ENCODE results near the gene SAMD4A. TPM values are rescaled to one million over a fixed set of nuclear protein-coding genes. Genes with fewer than 3 reads are reported as not detected.

The SAMD4A gene
- total RNA-seq, 1 experiment from 2014 or later: 9.6 TPM

DNA sequence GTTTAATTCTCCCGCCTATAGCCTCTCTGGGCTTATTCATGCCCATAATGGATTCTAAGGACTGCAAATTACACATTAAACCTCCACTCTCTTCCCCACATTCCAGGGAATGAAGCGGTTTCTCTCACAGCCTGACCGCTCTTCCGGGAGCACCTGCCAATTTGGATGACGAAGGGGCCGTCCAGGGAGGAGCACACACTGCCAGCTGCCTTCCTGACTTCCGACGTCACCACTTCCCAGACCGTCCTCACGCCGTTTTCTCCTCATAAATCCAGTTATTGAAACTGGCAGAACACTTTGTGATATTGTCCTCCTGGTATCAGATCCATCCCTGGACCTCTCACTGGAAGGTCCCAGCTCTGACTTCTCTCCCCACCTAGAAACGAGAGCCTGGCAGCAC, 248.1 kb downstream of the SAMD4A start:
- DNase-seq: no peak

More for the DNA sequence above, 248.1 kb downstream of the SAMD4A start:
- Histone ChIP-seq H3K23me2 (ENCODE audit: insufficient read length, low read depth, low read length, poor library complexity, severe bottlenecking) (no peaks in the 10 kb centered on the region), H2BK5ac (ENCODE audit: insufficient read length, low read length) (no peak overlapping the region), H3K27me3 (ENCODE audit: insufficient read depth, low read length) (no peaks in the 10 kb centered on the region), H3K9me3 (ENCODE audit: control insufficient read depth, low read depth, low read length) (no peaks in the 10 kb centered on the region), H4K20me1 (ENCODE audit: control insufficient read depth, insufficient read depth, insufficient read length) (no peaks in the 10 kb centered on the region), H2BK20ac (ENCODE audit: low read depth, low read length, poor library complexity, severe bottlenecking) (no peak overlapping the region), H3K4ac (ENCODE audit: low read depth, low read length) (no peak overlapping the region), H2BK120ac (ENCODE audit: low read depth, low read length, poor library complexity, severe bottlenecking) (no peak overlapping the region), H3K9ac (ENCODE audit: extremely low read depth, insufficient read length, low read length) (no peak overlapping the region), H3T11ph (ENCODE audit: low read length) (no peak overlapping the region), H3K4me1 (ENCODE audit: insufficient read depth, low read length) (no peaks in the 10 kb centered on the region), H3K79me1 (ENCODE audit: insufficient read depth, low read depth, low read length, poor library complexity, severe bottlenecking) (no peaks in the 10 kb centered on the region), H4K8ac (replicated peaks; ENCODE audit: insufficient read length, low read depth, low read length) (no peak overlapping the region), H3K18ac (ENCODE audit: insufficient read length, low read depth, low read length) (no peak overlapping the region), H2AFZ (ENCODE audit: low read length) (no peak overlapping the region), H3K23ac (ENCODE audit: insufficient read length, low read depth, low read length) (no peak overlapping the region), H3K56ac (ENCODE audit: insufficient read length, low read depth, low read length) (no peak overlapping the region), H3K79me2 (ENCODE audit: insufficient read depth, low read length) (no peaks in the 10 kb centered on the region), H3K4me2 (ENCODE audit: insufficient read depth, insufficient read length, low read length) (no peak overlapping the region), H2BK15ac (ENCODE audit: low read depth, low read length) (no peak overlapping the region), H2BK12ac (ENCODE audit: insufficient read length, low read depth, low read length) (no peak overlapping the region), H4K91ac (ENCODE audit: insufficient read length, low read depth, low read length) (no peak overlapping the region), H2AK5ac (ENCODE audit: insufficient read length, low read length) (no peak overlapping the region), H4K5ac (ENCODE audit: insufficient read length, low read depth, low read length) (no peak overlapping the region), H3K27ac (ENCODE audit: insufficient read length, low read depth, low read length) (no peak overlapping the region), H3K14ac (ENCODE audit: insufficient read depth, low read length) (no peak overlapping the region)
- H3K36me3 Mint-ChIP-seq (ENCODE audit: insufficient read depth in 1 of 3, low read depth in 3 of 3): no peaks in the 10 kb centered on the region; a peak in 1 of 7 replicates
- peaks cover 11% of the 10 kb centered on the region for H3K27me3 Mint-ChIP-seq (ENCODE audit: low read depth)
- no peak overlapping the region; a peak in 1 of 7 replicates for H3K27ac Mint-ChIP-seq
- TF ChIP-seq, protein P1, sequence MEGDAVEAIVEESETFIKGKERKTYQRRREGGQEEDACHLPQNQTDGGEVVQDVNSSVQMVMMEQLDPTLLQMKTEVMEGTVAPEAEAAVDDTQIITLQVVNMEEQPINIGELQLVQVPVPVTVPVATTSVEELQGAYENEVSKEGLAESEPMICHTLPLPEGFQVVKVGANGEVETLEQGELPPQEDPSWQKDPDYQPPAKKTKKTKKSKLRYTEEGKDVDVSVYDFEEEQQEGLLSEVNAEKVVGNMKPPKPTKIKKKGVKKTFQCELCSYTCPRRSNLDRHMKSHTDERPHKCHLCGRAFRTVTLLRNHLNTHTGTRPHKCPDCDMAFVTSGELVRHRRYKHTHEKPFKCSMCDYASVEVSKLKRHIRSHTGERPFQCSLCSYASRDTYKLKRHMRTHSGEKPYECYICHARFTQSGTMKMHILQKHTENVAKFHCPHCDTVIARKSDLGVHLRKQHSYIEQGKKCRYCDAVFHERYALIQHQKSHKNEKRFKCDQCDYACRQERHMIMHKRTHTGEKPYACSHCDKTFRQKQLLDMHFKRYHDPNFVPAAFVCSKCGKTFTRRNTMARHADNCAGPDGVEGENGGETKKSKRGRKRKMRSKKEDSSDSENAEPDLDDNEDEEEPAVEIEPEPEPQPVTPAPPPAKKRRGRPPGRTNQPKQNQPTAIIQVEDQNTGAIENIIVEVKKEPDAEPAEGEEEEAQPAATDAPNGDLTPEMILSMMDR (conservative IDR thresholded peaks at IDR 0.05): no peak
- no CpG with 5 or more reads among the region's 12 CpGs for WGBS (ENCODE audit: extremely low coverage, insufficient read length, low lambda C conversion rate)
- peaks cover 3 to 4% of the 10 kb centered on the region in 2 experiments; a peak in 3 of 4 replicates for H3K4me1 Mint-ChIP-seq
- no peak overlapping the region for H3K4me3 Mint-ChIP-seq
- H3K9me3 Mint-ChIP-seq: peaks cover 0 to 4% of the 10 kb centered on the region in 2 experiments; a peak in 1 of 5 replicates
